Neural cell (in vitro differentiated cells): ENCODE results near the gene DBN1. TPM values are rescaled to one million over a fixed set of nuclear protein-coding genes. Genes with fewer than 3 reads are reported as not detected.

Experiments used
- H2AFZ ChIP-seq: fragments of 200-600, 300-800 bp; sonication (generic), shearing (Covaris generic); 2 replicates; pipeline ENCODE4 v1.6.0; 2014; ENCODE audit warnings: low read depth, mild to moderate bottlenecking, antibody characterized with exemption, low read length, moderate library complexity
- H3F3A ChIP-seq: fragments of 200-600 bp; shearing (Covaris generic); 2 replicates; pipeline ENCODE4 v1.6.1; 2016; ENCODE audit warnings: mild to moderate bottlenecking, moderate library complexity, mixed read lengths, antibody characterized with exemption, low read length; ENCODE audit not compliant: insufficient read depth, poor library complexity, severe bottlenecking
- H3K27ac ChIP-seq: fragments of 200-600, 300-800 bp; sonication (generic), shearing (Covaris generic); 2 replicates; pipeline ENCODE4 v1.5.1; 2014; ENCODE audit warnings: mild to moderate bottlenecking, low read length, moderate library complexity
- H3K27me3 ChIP-seq: fragments of 300-800, 200-600 bp; sonication (generic), shearing (Covaris generic); 2 replicates; pipeline ENCODE4 v1.6.0; 2014; ENCODE audit warnings: mild to moderate bottlenecking, low read depth, low read length, moderate library complexity; ENCODE audit not compliant: insufficient read depth
- H3K36me3 ChIP-seq: fragments of 300-800, 200-600 bp; sonication (generic), shearing (Covaris generic); 2 replicates; pipeline ENCODE4 v1.5.1; 2014; ENCODE audit warnings: mild to moderate bottlenecking, antibody characterized with exemption, low read length, moderate library complexity; ENCODE audit not compliant: insufficient read depth
- H3K4me2 ChIP-seq: fragments of 300-800, 200-600 bp; sonication (generic), shearing (Covaris generic); 2 replicates; pipeline ENCODE4 v1.6.0; 2014; ENCODE audit warnings: mild to moderate bottlenecking, low read length
- H3K4me3 ChIP-seq: fragments of 300-800, 200-600 bp; sonication (generic), shearing (Covaris generic); 2 replicates; pipeline ENCODE4 v1.5.1; 2014; ENCODE audit warnings: mild to moderate bottlenecking, low read length, moderate library complexity
- H3K79me2 ChIP-seq: fragments of 200-600 bp; shearing (Covaris generic); replicated peaks from 2 replicates; pipeline ENCODE4 v1.6.0; 2014; ENCODE audit warnings: mild to moderate bottlenecking, low read length, moderate library complexity; ENCODE audit not compliant: insufficient read depth
- H3K9ac ChIP-seq: fragments of 300-800, 200-600 bp; sonication (generic), shearing (Covaris generic); 2 replicates; pipeline ENCODE4 v1.6.1; 2016; ENCODE audit warnings: mild to moderate bottlenecking, low read length, mixed read lengths
- H3K9me2 ChIP-seq: fragments of 200-600 bp; shearing (Covaris generic); 2 replicates; pipeline ENCODE4 v1.6.1; 2016; ENCODE audit warnings: mild to moderate bottlenecking, low read length, mixed read lengths; ENCODE audit not compliant: insufficient read depth
- H3K9me3 ChIP-seq: fragments of 200-600, 300-800 bp; sonication (generic), shearing (Covaris generic); 2 replicates; pipeline ENCODE4 v1.6.1; 2016; ENCODE audit warnings: mild to moderate bottlenecking, mixed run types, low read length, moderate library complexity, mixed read lengths
- H4K20me1 ChIP-seq: fragments of 200-600 bp; shearing (Covaris generic); 2 replicates; pipeline ENCODE4 v1.6.1; 2016; ENCODE audit warnings: mild to moderate bottlenecking, mixed run types; ENCODE audit not compliant: insufficient read depth
- EP300 ChIP-seq: fragments of 450-650 bp; conservative IDR thresholded peaks from 2 replicates; pipeline ENCODE4 v1.6.1; 2014; ENCODE audit warnings: antibody characterized with exemption, mild to moderate bottlenecking, moderate library complexity; ENCODE audit not compliant: poor library complexity, severe bottlenecking
- EZH2 ChIP-seq: fragments of 200-600, 300-800 bp; shearing (Covaris generic), sonication (generic); IDR thresholded peaks from 2 replicates; pipeline ENCODE4 v1.6.1; 2014; ENCODE audit warnings: antibody characterized with exemption, low read length, borderline replicate concordance, mild to moderate bottlenecking; ENCODE audit not compliant: insufficient read depth, poor library complexity, severe bottlenecking
- POLR2AphosphoS5 ChIP-seq: IDR thresholded peaks from 2 replicates; pipeline ENCODE4 v1.6.1; 2012
- RAD21 ChIP-seq: fragments of 450-650 bp; conservative IDR thresholded peaks from 2 replicates; pipeline ENCODE4 v1.6.1; 2014; ENCODE audit warnings: antibody characterized with exemption, mild to moderate bottlenecking, moderate library complexity
- SMC3 ChIP-seq: fragments of 450-650 bp; conservative IDR thresholded peaks from 2 replicates; pipeline ENCODE4 v1.6.1; 2014; ENCODE audit warnings: antibody characterized with exemption, mild to moderate bottlenecking, moderate library complexity; ENCODE audit not compliant: poor library complexity
- polyA plus RNA-seq: library from polyadenylated mRNA; depleted of rRNA; stranded (reverse); fragments of >200 nt; gene quantifications from 2 replicates; pipeline ENCODE4 v1.2.3, GENCODE V29; 2014
- TF ChIP-seq, protein P1 (sequence below): IDR thresholded peaks from 2 replicates; pipeline ENCODE4 v1.6.1; 2012; ENCODE audit warnings: borderline replicate concordance
- TF ChIP-seq, protein P2 (sequence below): fragments of 450-650 bp; IDR thresholded peaks from 2 replicates; pipeline ENCODE4 v1.5.1; 2014; ENCODE audit warnings: antibody characterized with exemption, mild to moderate bottlenecking, moderate library complexity; ENCODE audit not compliant: poor library complexity, severe bottlenecking

DBN1 gene
- polyA plus RNA-seq, 1 donor from 2014 or later: 319 TPM

DNA sequence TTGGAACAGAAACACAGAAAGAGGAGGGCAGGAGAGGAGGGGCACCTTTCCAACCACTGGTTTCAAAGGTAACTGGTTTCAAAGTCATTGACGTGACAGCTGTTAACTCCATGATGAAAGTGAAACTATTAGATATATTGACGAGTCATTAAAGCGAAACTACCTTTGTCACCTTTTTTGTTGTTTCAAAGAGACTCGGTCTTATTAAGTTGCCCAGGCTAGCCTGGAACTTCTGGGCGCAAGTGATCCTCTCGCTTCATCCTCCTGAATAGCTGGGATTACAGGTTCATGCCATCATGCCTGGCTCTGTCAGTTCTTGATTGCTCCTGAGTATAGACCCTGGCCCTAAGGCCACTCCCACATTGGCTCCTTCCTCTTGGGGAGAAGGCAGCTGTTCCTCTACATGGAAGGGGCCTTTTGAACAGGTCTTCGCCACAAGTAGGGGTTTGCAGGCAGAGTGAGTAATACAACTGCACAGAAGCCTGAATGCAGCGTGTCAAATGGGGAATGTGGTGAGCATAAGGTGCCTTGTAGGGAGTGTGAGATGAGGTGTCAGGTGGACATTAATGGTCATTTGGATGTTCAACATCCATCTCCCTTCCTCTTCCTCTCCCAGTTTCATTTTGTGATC is 60.7 kb downstream of the DBN1 start:
- Histone ChIP-seq H3K27me3 (no peaks in the 10 kb centered on the region), H3F3A (no peaks in the 10 kb centered on the region), H3K9ac (no peak overlapping the region), H3K9me2 (no peaks in the 10 kb centered on the region), H3K27ac (no peak overlapping the region), H3K79me2 (no peaks in the 10 kb centered on the region), H2AFZ (no peak overlapping the region), H3K9me3 (no peaks in the 10 kb centered on the region), H3K36me3 (no peaks in the 10 kb centered on the region), H3K4me3 (no peak overlapping the region), H4K20me1 (no peaks in the 10 kb centered on the region), H3K4me2 (no peak overlapping the region)
- TF ChIP-seq, protein P1, sequence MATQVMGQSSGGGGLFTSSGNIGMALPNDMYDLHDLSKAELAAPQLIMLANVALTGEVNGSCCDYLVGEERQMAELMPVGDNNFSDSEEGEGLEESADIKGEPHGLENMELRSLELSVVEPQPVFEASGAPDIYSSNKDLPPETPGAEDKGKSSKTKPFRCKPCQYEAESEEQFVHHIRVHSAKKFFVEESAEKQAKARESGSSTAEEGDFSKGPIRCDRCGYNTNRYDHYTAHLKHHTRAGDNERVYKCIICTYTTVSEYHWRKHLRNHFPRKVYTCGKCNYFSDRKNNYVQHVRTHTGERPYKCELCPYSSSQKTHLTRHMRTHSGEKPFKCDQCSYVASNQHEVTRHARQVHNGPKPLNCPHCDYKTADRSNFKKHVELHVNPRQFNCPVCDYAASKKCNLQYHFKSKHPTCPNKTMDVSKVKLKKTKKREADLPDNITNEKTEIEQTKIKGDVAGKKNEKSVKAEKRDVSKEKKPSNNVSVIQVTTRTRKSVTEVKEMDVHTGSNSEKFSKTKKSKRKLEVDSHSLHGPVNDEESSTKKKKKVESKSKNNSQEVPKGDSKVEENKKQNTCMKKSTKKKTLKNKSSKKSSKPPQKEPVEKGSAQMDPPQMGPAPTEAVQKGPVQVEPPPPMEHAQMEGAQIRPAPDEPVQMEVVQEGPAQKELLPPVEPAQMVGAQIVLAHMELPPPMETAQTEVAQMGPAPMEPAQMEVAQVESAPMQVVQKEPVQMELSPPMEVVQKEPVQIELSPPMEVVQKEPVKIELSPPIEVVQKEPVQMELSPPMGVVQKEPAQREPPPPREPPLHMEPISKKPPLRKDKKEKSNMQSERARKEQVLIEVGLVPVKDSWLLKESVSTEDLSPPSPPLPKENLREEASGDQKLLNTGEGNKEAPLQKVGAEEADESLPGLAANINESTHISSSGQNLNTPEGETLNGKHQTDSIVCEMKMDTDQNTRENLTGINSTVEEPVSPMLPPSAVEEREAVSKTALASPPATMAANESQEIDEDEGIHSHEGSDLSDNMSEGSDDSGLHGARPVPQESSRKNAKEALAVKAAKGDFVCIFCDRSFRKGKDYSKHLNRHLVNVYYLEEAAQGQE: no peak
- TF ChIP-seq RAD21: no peak
- TF ChIP-seq EP300: no peak
- TF ChIP-seq POLR2AphosphoS5: no peak
- TF ChIP-seq, protein P2, sequence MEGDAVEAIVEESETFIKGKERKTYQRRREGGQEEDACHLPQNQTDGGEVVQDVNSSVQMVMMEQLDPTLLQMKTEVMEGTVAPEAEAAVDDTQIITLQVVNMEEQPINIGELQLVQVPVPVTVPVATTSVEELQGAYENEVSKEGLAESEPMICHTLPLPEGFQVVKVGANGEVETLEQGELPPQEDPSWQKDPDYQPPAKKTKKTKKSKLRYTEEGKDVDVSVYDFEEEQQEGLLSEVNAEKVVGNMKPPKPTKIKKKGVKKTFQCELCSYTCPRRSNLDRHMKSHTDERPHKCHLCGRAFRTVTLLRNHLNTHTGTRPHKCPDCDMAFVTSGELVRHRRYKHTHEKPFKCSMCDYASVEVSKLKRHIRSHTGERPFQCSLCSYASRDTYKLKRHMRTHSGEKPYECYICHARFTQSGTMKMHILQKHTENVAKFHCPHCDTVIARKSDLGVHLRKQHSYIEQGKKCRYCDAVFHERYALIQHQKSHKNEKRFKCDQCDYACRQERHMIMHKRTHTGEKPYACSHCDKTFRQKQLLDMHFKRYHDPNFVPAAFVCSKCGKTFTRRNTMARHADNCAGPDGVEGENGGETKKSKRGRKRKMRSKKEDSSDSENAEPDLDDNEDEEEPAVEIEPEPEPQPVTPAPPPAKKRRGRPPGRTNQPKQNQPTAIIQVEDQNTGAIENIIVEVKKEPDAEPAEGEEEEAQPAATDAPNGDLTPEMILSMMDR: no peak

DNA sequence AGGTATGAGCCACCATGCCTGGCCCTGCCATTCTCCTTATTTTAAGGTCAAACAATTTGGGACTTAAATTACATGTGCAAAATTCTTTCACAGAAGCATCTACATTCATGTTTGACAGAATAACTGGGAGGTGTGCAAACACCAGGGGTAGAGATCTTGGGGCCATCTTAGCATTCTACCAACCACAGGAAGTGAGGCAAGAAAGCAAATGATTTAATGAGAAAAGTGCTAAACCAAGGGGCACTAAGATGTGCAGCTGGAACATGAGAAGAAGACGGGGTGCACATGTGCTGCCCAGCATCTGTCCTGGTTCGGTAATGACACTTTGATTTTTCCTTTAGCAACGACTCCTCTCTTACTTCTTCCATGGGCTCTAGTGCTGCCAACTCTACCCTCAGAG is 62.9 kb downstream of the DBN1 start:
- Histone ChIP-seq H2AFZ (no peak overlapping the region), H3K9ac (no peak overlapping the region), H3K27ac (no peak overlapping the region), H3K27me3 (no peaks in the 10 kb centered on the region), H3F3A (no peaks in the 10 kb centered on the region), H3K4me3 (no peak overlapping the region), H3K79me2 (no peaks in the 10 kb centered on the region), H4K20me1 (no peaks in the 10 kb centered on the region), H3K4me2 (no peak overlapping the region), H3K36me3 (no peaks in the 10 kb centered on the region), H3K9me3 (no peaks in the 10 kb centered on the region), H3K9me2 (no peaks in the 10 kb centered on the region)
- TF ChIP-seq SMC3 (no peak), RAD21 (no peak), POLR2AphosphoS5 (no peak), EZH2 (no peak)
